ENCODE results near the gene FAM186B.

The FAM186B gene

GRCh38 chr12:49567302-49567610 is 38.2 kb downstream of the FAM186B start (continued):
- TF ChIP-seq ZNF211 (tag by site-specific recombination; IDR thresholded peaks at IDR 0.05; ENCODE audit: low read depth) (no peak), ZBTB8A (tag by site-specific recombination; IDR thresholded peaks at IDR 0.05) (no peak), ZNF776 (tag by site-specific recombination; IDR thresholded peaks at IDR 0.05; ENCODE audit: borderline replicate concordance) (no peak), ZBTB20 (tag by site-specific recombination; IDR thresholded peaks at IDR 0.05) (no peak)

- ChIA-PET CTCF (interaction anchor here (0.6 to 1.9 kb wide), 8 partner anchors 14 to 523 kb away, joined by 3 to 10 read pairs (median 3); no protein-coding TSS in a partner anchor), POLR2A (interaction anchor here (0.5 to 1.7 kb wide), 4 partner anchors 11 to 494 kb away, joined by 4 to 9 read pairs (median 5); partner anchors contain the start of gene SPATS2)
- Histone ChIP-seq H3K27ac (ENCODE audit: extremely low read depth, low read depth, low read length) (no peak overlapping the region), H3K4me3 (ENCODE audit: low read depth, low read length) (no peak overlapping the region), H3K4me1 (ENCODE audit: control insufficient read depth, insufficient read depth, low read length) (no peaks in the 10 kb centered on the region), H3K36me3 (ENCODE audit: control insufficient read depth in 2 of 2, insufficient read depth in 1 of 2, low read length in 2 of 2) (peaks cover 10 to 56% of the 10 kb centered on the region in 2 experiments), H3K9me3 (ENCODE audit: control insufficient read depth, insufficient read depth, low read depth, low read length) (no peaks in the 10 kb centered on the region)
- TF ChIP-seq YY1 (tag by site-specific recombination; IDR thresholded peaks at IDR 0.05): no peak
- TF ChIP-seq ZNF639 (tag by site-specific recombination; IDR thresholded peaks at IDR 0.05): no peak
- TF ChIP-seq ZFP3 (tag by site-specific recombination; IDR thresholded peaks at IDR 0.05; ENCODE audit: low read depth): no peak
- no peak for TF ChIP-seq ZNF202 (tag by site-specific recombination; IDR thresholded peaks at IDR 0.05; ENCODE audit: borderline replicate concordance)
- TF ChIP-seq YY2 (tag by site-specific recombination; IDR thresholded peaks at IDR 0.05): no peak
- TF ChIP-seq KLF16 (tag by site-specific recombination; IDR thresholded peaks at IDR 0.05): no peak
Observed at GRCh38 chr12:49566361-49566760, 39.1 kb downstream of the FAM186B start.

GRCh38 chr12:49565406-49566265 is 39.8 kb downstream of the FAM186B start:
- H3K36me3 ChIP-seq (ENCODE audit: control insufficient read depth in 2 of 2, insufficient read depth in 1 of 2, low read length in 2 of 2): peaks cover 11 to 58% of the 10 kb centered on the region in 2 experiments
- CTCF ChIA-PET: interaction anchor here (0.5 to 1.9 kb wide), 3 partner anchors 13 to 207 kb away, joined by 3 to 10 read pairs (median 3); no protein-coding TSS in a partner anchor
- TF ChIP-seq KLF9 (tag by site-specific recombination; IDR thresholded peaks at IDR 0.05; ENCODE audit: low read depth): no peak
- TF ChIP-seq KLF10 (tag by site-specific recombination; IDR thresholded peaks at IDR 0.05): no peak
- no peak for TF ChIP-seq ZNF501 (tag by site-specific recombination; IDR thresholded peaks at IDR 0.05)
- no peak for TF ChIP-seq ZNF530 (tag by site-specific recombination; IDR thresholded peaks at IDR 0.05; ENCODE audit: low read depth)
- no peak for TF ChIP-seq RBAK (tag by site-specific recombination; IDR thresholded peaks at IDR 0.05)
- no peak for TF ChIP-seq REST (tag by site-specific recombination; IDR thresholded peaks at IDR 0.05)

More at GRCh38 chr12:49565406-49566265, 39.8 kb downstream of the FAM186B start:
- Histone ChIP-seq H3K9me3 (ENCODE audit: control insufficient read depth, insufficient read depth, low read depth, low read length) (no peaks in the 10 kb centered on the region), H3K27ac (ENCODE audit: extremely low read depth, low read depth, low read length) (no peak overlapping the region), H3K4me3 (ENCODE audit: low read depth, low read length) (no peak overlapping the region), H3K4me1 (ENCODE audit: control insufficient read depth, insufficient read depth, low read length) (no peaks in the 10 kb centered on the region)
- POLR2A ChIA-PET: interaction anchor here (0.5 to 0.9 kb wide), 2 partner anchors 10 to 99 kb away, joined by 3 to 5 read pairs; no protein-coding TSS in a partner anchor

Data from HEK293 (cell line).